HG02973 (cell line): ENCODE results near the gene FAM186B.

Experiments used
- ATAC-seq: cut with Tn5 transposase; IDR thresholded peaks from one replicate; pipeline ENCODE4 v1.9.1; 2021; ENCODE audit warnings: moderate library complexity; ENCODE audit not compliant: unreplicated experiment

Gene FAM186B

GRCh38 chr12:49609875-49610154 is 4.4 kb upstream of the FAM186B start:
- ATAC-seq: no peak

DNA sequence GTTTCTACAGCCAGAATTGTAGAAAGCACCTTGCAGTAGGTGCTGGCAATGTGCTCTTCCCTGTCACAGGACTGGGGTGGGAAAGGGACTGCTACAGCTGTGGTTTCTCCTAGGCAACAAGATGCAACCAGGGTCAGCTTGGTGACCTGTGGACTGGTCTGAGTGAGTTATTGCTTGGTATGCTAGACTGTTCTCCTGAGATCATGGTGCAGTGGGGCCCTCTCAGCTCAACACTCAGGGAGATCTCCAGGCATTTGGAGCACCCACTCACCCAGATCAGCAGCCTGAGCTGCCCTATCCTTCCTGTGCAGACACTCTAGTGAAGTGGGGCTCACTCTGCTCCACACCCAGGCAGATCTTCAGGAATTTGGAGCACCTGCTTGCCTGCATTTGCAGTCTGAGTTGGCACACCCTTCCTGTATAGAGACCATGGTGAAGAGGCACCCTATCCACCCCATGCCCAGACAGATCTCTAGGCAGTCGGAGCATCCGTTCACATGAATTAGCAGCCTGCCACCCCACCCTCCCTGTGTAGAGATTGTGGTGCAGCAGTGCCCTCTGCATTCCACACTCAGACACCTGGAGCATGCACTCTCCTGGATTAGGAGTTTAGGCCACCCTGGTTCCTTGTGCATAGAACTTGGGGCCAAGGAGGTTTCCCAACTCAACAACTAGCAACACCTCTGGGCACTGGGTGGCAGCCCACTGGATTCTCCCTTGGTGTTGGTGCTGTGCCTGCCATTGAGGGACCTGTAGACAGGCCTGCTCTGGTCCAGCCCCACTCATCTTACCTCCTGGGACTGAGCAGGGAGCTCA is 3.8 kb upstream of the FAM186B start:
- ATAC-seq: no peak

DNA sequence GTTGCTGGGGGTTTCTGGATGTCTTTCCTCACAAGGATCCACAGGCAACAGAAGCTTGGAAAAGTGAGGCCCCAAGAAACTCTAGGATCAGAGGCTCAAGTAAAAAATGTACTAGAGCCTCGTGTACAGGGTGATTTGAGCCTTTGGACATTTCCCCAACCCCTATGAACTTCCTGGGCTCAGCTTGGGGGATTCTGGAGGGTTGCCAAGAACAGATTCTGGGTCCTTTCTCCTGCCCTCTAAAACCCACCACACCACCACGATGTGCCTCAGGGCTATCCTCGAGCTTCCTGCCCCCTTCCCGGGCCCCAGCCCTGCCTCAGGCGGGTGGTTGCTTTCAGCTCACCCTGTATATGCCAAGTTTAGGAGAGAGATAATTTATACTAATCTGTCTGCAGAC is 583 bp downstream of the FAM186B start:
- ATAC-seq: no peak

GRCh38 chr12:49603721-49604120 is 1.7 kb downstream of the FAM186B start:
- ATAC-seq: no peak

DNA sequence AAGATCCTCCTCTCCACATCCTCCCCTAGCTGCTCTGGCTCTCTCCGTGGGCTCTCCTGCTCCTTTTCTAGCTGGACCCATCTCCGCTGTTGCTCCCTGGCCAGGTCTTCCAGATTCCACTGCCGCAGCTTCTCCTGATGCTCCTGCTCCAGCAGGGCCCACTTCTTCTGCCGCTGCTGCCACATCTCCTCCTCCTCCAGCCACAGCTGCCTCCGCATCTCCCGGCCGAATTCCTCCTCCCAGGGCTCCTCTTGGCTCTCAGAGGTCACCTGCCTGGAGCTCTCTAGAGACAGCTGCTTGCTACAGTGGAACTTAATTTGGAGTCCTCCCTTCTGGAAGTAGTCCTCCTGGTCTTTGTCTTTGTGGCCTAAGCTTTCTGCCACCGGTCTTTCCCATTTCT is 5.5 kb downstream of the FAM186B start:
- no peak for ATAC-seq

DNA sequence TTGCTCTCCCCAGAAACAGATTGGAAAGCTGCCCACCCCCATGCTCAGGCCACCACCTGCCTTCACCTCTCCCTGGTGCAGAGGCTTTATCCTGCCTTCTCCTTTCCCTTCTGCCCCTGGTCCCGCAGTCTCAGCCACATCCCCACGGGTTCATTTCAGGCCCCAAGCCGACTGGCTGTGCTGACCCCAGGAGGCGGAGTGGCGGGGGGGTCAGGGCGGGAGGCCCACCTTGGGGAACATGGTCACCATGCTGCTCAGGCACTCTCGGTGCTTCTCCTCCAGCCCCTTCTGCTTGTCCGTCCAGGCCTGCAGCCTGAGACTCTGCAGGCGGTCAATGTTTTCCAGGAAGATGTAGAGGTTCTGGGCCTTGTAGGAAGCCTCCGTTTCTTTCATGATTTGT is 6.9 kb downstream of the FAM186B start:
- no peak for ATAC-seq

GRCh38 chr12:49588721-49589516 is 16.5 kb downstream of the FAM186B start:
- ATAC-seq: no peak

DNA sequence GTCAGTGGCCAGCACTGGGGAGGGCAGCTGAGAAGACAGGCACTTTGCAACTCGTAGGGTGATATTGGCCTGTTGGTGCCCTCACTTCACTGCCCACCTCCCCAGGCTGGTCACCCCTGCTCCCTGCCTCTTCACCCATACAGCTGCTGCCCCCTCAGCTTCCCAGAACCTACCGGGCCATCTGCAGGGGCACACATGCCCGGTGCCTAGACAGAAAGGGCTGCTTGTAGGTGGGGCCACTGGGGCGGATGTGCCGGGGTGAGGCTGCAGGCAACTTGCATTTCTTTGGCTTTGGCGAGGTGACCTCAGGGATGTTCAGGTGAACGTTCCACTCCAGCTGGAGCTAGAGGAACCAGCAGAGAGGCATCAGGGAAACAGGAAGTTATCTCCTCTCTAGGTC is 17.2 kb downstream of the FAM186B start:
- ATAC-seq: no peak

- ATAC-seq: no peak
Observed at GRCh38 chr12:49587174-49587908, 18.1 kb downstream of the FAM186B start.

GRCh38 chr12:49585477-49586459 is 19.7 kb downstream of the FAM186B start:
- no peak for ATAC-seq

- no peak for ATAC-seq
Observed at GRCh38 chr12:49584591-49584990, 20.8 kb downstream of the FAM186B start.

GRCh38 chr12:49583366-49584094 is 21.9 kb downstream of the FAM186B start:
- ATAC-seq: no peak

- no peak for ATAC-seq
Observed at GRCh38 chr12:49582850-49583249, 22.6 kb downstream of the FAM186B start.

- no peak for ATAC-seq
Observed at GRCh38 chr12:49582201-49582600, 23.2 kb downstream of the FAM186B start.

- ATAC-seq: no peak
Observed at GRCh38 chr12:49580572-49581535, 24.6 kb downstream of the FAM186B start.

GRCh38 chr12:49578471-49579112 is 26.8 kb downstream of the FAM186B start:
- ATAC-seq: no peak

DNA sequence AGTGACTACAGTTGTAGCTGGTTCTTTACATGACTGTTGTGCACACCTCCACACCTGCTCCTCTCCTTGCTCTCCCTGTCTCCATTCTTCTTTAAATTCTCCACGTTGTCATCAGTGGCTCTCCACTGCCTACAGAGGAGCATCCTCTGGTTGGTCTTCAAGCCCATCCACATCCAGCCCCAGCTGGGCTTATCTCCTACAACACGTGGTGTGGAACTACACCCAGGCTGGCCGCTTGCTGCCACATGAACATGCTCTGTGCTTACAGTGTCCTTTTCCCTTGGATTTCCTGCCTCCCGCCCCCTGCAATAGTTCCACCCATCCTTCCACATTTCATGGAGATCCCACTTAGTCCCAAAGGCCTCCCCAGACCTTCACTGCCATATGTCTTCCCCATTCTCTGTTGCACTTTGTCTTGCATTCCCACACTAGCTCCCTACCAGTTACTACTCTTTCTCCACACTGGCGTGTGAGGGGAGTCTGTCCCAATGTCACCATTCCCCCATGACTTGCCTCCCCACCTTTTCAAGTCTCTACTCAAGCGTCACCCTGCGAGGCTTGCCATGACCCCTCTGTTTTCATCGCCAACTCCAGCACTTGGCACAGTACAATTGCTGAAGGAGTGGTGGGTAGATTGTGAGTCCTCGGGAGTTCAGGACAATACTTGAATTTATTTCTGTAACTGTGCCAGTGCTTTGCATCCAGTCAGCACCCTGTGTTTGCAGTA is 27.7 kb downstream of the FAM186B start:
- ATAC-seq: no peak
